ENCODE results near the gene GPR160. TPM values are rescaled to one million over a fixed set of nuclear protein-coding genes. Genes with fewer than 3 reads are reported as not detected.

GPR160 gene
- polyA plus RNA-seq, 1 donor from 2014 or later, result 4.0 TPM

- Histone ChIP-seq H3F3A (ENCODE audit: insufficient read depth, low read length, poor library complexity, severe bottlenecking) (no peaks in the 10 kb centered on the region), H3K4me2 (ENCODE audit: low read length) (peak overlapping the region; percentile 35), H3K9me3 (ENCODE audit: low read length) (no peaks in the 10 kb centered on the region), H3K9me2 (ENCODE audit: insufficient read depth, low read length) (no peaks in the 10 kb centered on the region), H3K79me2 (replicated peaks; ENCODE audit: insufficient read depth, low read length) (no peaks in the 10 kb centered on the region), H3K9ac (ENCODE audit: low read length) (peak overlapping the region; percentile 39), H3K36me3 (ENCODE audit: insufficient read depth, low read length) (no peaks in the 10 kb centered on the region), H3K4me3 (ENCODE audit: low read length) (peak overlapping the region; percentile 72), H4K20me1 (ENCODE audit: insufficient read depth) (no peaks in the 10 kb centered on the region), H3K27ac (ENCODE audit: low read length) (no peak overlapping the region), H3K27me3 (ENCODE audit: insufficient read depth, low read depth, low read length) (peaks cover 38% of the 10 kb centered on the region), H2AFZ (ENCODE audit: low read depth, low read length) (peak overlapping the region; percentile 33)
- TF ChIP-seq TAF1 (IDR thresholded peaks at IDR 0.05; ENCODE audit: low read depth), result no peak
- no peak for TF ChIP-seq REST (IDR thresholded peaks at IDR 0.05; ENCODE audit: borderline replicate concordance)
- TF ChIP-seq MXI1 (conservative IDR thresholded peaks at IDR 0.05; ENCODE audit: poor library complexity, severe bottlenecking), result no peak
- no peak for TF ChIP-seq RAD21 (conservative IDR thresholded peaks at IDR 0.05)
- no peak for TF ChIP-seq EZH2 (IDR thresholded peaks at IDR 0.05; ENCODE audit: borderline replicate concordance, insufficient read depth, low read length, poor library complexity, severe bottlenecking)
- no peak for TF ChIP-seq POLR2AphosphoS5 (IDR thresholded peaks at IDR 0.05)
- TF ChIP-seq EP300 (conservative IDR thresholded peaks at IDR 0.05; ENCODE audit: poor library complexity, severe bottlenecking), result no peak
- no peak for TF ChIP-seq SMC3 (conservative IDR thresholded peaks at IDR 0.05; ENCODE audit: poor library complexity)
- TF ChIP-seq CTCF (IDR thresholded peaks at IDR 0.05; ENCODE audit: poor library complexity, severe bottlenecking), result no peak
Observed at GRCh38 chr3:170038434-170039110, 777 bp downstream of the GPR160 start.

GRCh38 chr3:170040418-170040817, 2.6 kb downstream of the GPR160 start:
- Histone ChIP-seq H3K4me2 (ENCODE audit: low read length) (no peak overlapping the region), H3K36me3 (ENCODE audit: insufficient read depth, low read length) (no peaks in the 10 kb centered on the region), H2AFZ (ENCODE audit: low read depth, low read length) (no peak overlapping the region), H3K79me2 (replicated peaks; ENCODE audit: insufficient read depth, low read length) (no peaks in the 10 kb centered on the region), H3K27ac (ENCODE audit: low read length) (no peak overlapping the region), H3K27me3 (ENCODE audit: insufficient read depth, low read depth, low read length) (peaks cover 38% of the 10 kb centered on the region), H4K20me1 (ENCODE audit: insufficient read depth) (no peaks in the 10 kb centered on the region), H3K4me3 (ENCODE audit: low read length) (no peak overlapping the region), H3F3A (ENCODE audit: insufficient read depth, low read length, poor library complexity, severe bottlenecking) (no peaks in the 10 kb centered on the region), H3K9me2 (ENCODE audit: insufficient read depth, low read length) (no peaks in the 10 kb centered on the region), H3K9me3 (ENCODE audit: low read length) (no peaks in the 10 kb centered on the region), H3K9ac (ENCODE audit: low read length) (no peak overlapping the region)
- TF ChIP-seq REST (IDR thresholded peaks at IDR 0.05; ENCODE audit: borderline replicate concordance), result no peak
- TF ChIP-seq RAD21 (conservative IDR thresholded peaks at IDR 0.05), result no peak
- TF ChIP-seq MXI1 (conservative IDR thresholded peaks at IDR 0.05; ENCODE audit: poor library complexity, severe bottlenecking), result no peak
- no peak for TF ChIP-seq CTCF (IDR thresholded peaks at IDR 0.05; ENCODE audit: poor library complexity, severe bottlenecking)
- no peak for TF ChIP-seq SMC3 (conservative IDR thresholded peaks at IDR 0.05; ENCODE audit: poor library complexity)
- no peak for TF ChIP-seq EZH2 (IDR thresholded peaks at IDR 0.05; ENCODE audit: borderline replicate concordance, insufficient read depth, low read length, poor library complexity, severe bottlenecking)
- no peak for TF ChIP-seq EP300 (conservative IDR thresholded peaks at IDR 0.05; ENCODE audit: poor library complexity, severe bottlenecking)
- no peak for TF ChIP-seq TAF1 (IDR thresholded peaks at IDR 0.05; ENCODE audit: low read depth)
- no peak for TF ChIP-seq POLR2AphosphoS5 (IDR thresholded peaks at IDR 0.05)
